K562 (cell line): ENCODE results near the gene PDE1A.

Experiments used
- CUX1 ChIP-seq: fragments of 200-800 bp; sonication (Bioruptor generic); IDR thresholded peaks from 2 replicates; pipeline ENCODE4 v1.6.1; 2016; ENCODE audit warnings: missing genetic modification characterization, missing compliant biosample characterization
- E2F3 ChIP-seq: fragments of 250-450 bp; sonication (Bioruptor Pico); IDR thresholded peaks from 2 replicates; pipeline ENCODE4 v1.4.0; 2020; ENCODE audit warnings: mild to moderate bottlenecking
- E2F4 ChIP-seq: sonication (generic); formaldehyde crosslinking; IDR thresholded peaks from 2 replicates; pipeline ENCODE4 v1.8.0; 2022; ENCODE audit warnings: mild to moderate bottlenecking, low read depth, missing genetic modification reagents
- FOXM1 ChIP-seq, 2 experiments: fragments of 450-650 bp in 1 of 2; sonication (generic) in 1 of 2; formaldehyde crosslinking in 1 of 2; IDR thresholded peaks; 2 replicates each; pipeline versions ENCODE4 v1.6.1 to v1.9.0; 2017 to 2022; ENCODE audit warnings: low read depth in 2 of 2, mild to moderate bottlenecking in 2 of 2, missing genetic modification reagents in 1 of 2, moderate library complexity in 1 of 2
- KDM1A ChIP-seq, 2 experiments: fragments of 450-650 bp; IDR thresholded peaks; 2 replicates each; pipeline ENCODE4 v1.6.1; 2016; ENCODE audit warnings: mild to moderate bottlenecking in 2 of 2
- MBD2 ChIP-seq: sonication (generic); IDR thresholded peaks from 2 replicates; pipeline ENCODE4 v1.6.1; 2016; ENCODE audit warnings: low read depth, borderline replicate concordance
- POLR2A ChIP-seq: fragments of 450-650 bp; conservative IDR thresholded peaks from 2 replicates; pipeline ENCODE4 v1.6.1; 2016
- SREBF2 ChIP-seq: sonication (generic); formaldehyde crosslinking; IDR thresholded peaks from 2 replicates; pipeline ENCODE4 v1.4.0; 2020; ENCODE audit warnings: mild to moderate bottlenecking, missing genetic modification reagents
- TBL1XR1 ChIP-seq, 2 experiments: IDR thresholded peaks; 2 replicates each; pipeline ENCODE4 v1.6.1; 2012; ENCODE audit warnings: improper control_type of control experiment in 2 of 2, low read length in 2 of 2, mild to moderate bottlenecking in 1 of 2
- ZKSCAN1 ChIP-seq: fragments of 150-350 bp; IDR thresholded peaks from 2 replicates; pipeline ENCODE4 v1.6.1; 2016; ENCODE audit warnings: low read depth, low read length
- ZMIZ1 ChIP-seq, 2 experiments: fragments of 150-350 bp in 1 of 2; IDR thresholded peaks; 2 replicates each; pipeline ENCODE4 v1.6.1; 2012 to 2016; ENCODE audit warnings: low read depth in 2 of 2, low read length in 2 of 2, mild to moderate bottlenecking in 1 of 2, moderate library complexity in 1 of 2

- TF ChIP-seq ZMIZ1 (IDR thresholded peaks at IDR 0.05; ENCODE audit: low read depth in 2 of 2, low read length in 2 of 2) = no peak
- no peak for TF ChIP-seq KDM1A (IDR thresholded peaks at IDR 0.05)
- TF ChIP-seq E2F4 (CRISPR knock-in tag) = no peak
- TF ChIP-seq E2F3 (CRISPR knock-in tag) = no peak
- TF ChIP-seq MBD2 = no peak
- no peak for TF ChIP-seq TBL1XR1 (IDR thresholded peaks at IDR 0.05; ENCODE audit: low read length in 2 of 2)
- no peak for TF ChIP-seq FOXM1 (IDR thresholded peaks at IDR 0.05; ENCODE audit: low read depth)
- no peak for TF ChIP-seq FOXM1 (CRISPR knock-in tag; IDR thresholded peaks at IDR 0.05; ENCODE audit: low read depth)
- no peak for TF ChIP-seq ZKSCAN1
- no peak for TF ChIP-seq CUX1 (CRISPR knock-in tag)
- TF ChIP-seq SREBF2 (CRISPR knock-in tag) = no peak
- no peak for TF ChIP-seq POLR2A
Measured at GRCh38 chr2:182103526-182103925, 323.3 kb downstream of the PDE1A start.
